ENCODE results near the gene KSR1. TPM values are rescaled to one million over a fixed set of nuclear protein-coding genes. Genes with fewer than 3 reads are reported as not detected.
A peak's percentile ranks its signal among the peaks of the same experiment; 100 is the strongest.
"Not testable (repeated sequence)": the region's sequence is repeated elsewhere in the genome, so short reads cannot be mapped to it uniquely, and the experiment has no call there.

KSR1 gene
- 10 to 100 TPM; 26.0 to 37.5 (median 35.0) TPM for total RNA-seq

DNA sequence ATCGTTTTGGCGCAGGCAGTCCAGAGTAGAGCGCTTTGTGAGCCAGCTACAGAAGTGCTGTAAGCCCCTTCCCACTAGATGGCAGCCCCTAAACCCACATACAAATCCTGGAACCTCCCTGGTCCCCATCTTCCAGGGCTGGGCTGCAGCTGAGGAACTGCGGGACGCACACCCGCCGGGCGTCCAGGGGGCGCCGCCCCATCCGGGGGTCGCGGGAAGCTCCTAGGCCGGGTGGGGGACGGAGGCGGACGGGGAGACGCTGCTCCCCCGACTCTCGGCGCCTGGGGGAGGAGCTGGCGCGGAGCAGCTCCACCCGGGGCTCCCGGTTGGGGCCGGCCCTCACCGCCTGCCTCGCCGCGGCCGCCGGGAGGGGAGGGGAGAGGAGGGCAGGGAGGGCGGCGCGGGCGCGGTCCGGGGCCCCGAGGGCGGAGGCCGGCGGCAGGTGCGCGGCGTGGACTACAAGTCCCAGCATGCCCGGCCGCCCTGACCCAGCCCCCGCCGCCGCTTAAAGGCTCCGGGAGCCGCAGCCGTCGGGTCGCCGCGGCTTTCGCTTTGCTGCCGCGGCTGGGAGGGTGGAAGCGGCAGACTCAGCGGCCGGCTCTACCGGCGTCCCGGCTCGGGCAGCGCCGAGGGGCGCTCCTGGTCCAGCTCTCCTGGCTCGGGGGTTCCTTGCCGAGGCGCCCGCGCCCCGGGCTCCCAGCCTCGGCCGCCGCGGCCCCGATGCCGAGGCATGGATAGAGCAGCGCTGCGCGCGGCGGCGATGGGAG is at the start of gene KSR1:
Gene KSR1, plus strand, starts transcription at position 535 of the 767 bp plus-strand sequence. Its CDS starts 196 bp downstream, at position 731.
- peak within 1 kb of the TSS; percentile 88 for H3K4me3 ChIP-seq (ENCODE audit: low read depth, poor library complexity, severe bottlenecking)
- TF ChIP-seq, protein P1, sequence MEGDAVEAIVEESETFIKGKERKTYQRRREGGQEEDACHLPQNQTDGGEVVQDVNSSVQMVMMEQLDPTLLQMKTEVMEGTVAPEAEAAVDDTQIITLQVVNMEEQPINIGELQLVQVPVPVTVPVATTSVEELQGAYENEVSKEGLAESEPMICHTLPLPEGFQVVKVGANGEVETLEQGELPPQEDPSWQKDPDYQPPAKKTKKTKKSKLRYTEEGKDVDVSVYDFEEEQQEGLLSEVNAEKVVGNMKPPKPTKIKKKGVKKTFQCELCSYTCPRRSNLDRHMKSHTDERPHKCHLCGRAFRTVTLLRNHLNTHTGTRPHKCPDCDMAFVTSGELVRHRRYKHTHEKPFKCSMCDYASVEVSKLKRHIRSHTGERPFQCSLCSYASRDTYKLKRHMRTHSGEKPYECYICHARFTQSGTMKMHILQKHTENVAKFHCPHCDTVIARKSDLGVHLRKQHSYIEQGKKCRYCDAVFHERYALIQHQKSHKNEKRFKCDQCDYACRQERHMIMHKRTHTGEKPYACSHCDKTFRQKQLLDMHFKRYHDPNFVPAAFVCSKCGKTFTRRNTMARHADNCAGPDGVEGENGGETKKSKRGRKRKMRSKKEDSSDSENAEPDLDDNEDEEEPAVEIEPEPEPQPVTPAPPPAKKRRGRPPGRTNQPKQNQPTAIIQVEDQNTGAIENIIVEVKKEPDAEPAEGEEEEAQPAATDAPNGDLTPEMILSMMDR (IDR thresholded peaks at IDR 0.05), result no peak
- TF ChIP-seq POLR2A (IDR thresholded peaks at IDR 0.05), result no peak
- intact Hi-C loops (cut with DNase I; ENCODE audit: low total_unique reads), result no loop called here
- peak; percentile 62 to 96 for DNase-seq (ENCODE audit: low spot score in 2 of 2)
- 0 to 1% methylated on average over 17 to 39 of the region's 88 CpGs for WGBS, 2 donors

DNA sequence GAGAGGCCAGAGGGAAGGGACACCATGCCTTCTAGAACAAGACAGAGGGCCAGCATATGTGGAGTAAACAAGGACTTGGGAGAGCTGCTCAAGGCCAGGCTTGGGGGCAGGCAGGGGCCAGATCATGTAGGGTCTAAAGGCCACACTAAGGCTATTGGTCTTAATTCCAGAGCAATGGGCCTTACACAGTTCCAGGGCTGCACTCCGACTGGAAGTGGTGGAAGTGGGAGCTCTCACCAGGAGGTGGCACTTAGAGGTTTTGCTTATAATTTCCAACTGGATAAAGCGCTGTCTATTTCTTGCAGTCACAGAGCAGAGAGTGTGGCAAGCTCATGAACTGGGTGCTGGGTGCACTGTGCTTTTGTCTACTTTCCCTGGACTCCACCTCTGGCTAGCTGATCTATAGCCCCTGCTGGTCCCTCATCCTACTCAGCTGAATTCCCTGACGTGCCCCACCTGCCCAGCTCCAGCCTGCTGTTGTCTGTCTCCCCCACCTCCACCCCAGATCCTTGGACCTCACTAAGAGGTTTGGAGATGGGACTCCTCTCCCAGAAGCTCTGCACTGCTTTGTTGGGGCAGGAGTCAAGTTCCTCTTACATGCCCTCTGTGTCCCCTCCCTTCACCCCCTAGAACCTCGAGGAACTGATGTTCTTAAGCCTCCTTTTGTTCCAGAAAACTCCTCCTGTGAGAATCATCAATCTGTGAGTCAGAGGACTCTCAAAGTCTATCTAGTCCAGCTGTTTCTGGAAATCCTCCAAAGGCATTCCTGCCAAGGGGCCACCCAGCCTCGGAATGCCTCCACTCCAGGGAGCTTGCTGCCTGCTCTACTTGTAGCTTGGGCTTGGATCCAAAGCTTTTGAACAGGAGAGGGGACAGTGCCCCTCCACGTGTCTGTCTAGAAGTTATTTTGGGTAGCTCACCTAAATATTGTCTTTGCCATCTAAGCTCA is 48.1 kb upstream of the KSR1 start:
- no peak overlapping the region for H3K4me3 ChIP-seq (ENCODE audit: low read depth, poor library complexity, severe bottlenecking)
- TF ChIP-seq POLR2A (IDR thresholded peaks at IDR 0.05), result no peak
- TF ChIP-seq, protein P1 (IDR thresholded peaks at IDR 0.05), result no peak
- intact Hi-C loops (cut with DNase I; ENCODE audit: low total_unique reads), result no loop called here
- peak in 1 of 2 donors; percentile 78 for DNase-seq (ENCODE audit: low spot score in 2 of 2)
- whole genome bisulfite sequencing, 2 donors, result 36 to 40% methylated on average over 6 of the region's 6 CpGs

DNA sequence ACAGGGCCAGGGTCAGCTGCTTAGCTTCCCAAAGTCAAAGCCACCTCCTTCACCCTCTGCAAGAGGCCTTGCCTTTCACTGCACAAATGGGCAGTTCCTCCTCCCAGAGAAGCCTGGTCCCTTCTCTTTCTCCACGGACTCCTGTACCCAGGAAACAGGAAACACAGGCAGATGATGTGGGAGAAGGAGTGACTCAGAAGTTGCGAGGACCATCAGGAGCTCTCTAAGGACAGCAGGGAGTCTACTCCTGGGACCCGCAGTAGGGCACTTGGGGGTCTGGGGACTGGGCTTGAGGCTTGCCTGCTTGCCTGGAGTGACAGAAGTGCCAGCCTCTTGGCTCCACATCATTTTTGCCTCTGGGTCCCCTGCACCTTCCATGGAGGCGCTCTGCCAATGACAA is 47.4 kb upstream of the KSR1 start:
- intact Hi-C loops (cut with DNase I; ENCODE audit: low total_unique reads), result no loop called here
- no peak for TF ChIP-seq POLR2A (IDR thresholded peaks at IDR 0.05)
- TF ChIP-seq, protein P1 (IDR thresholded peaks at IDR 0.05), result no peak
- DNase-seq (ENCODE audit: low spot score in 2 of 2), result peak in 1 of 2 donors; percentile 71
- 55 to 65% methylated on average over 4 of the region's 4 CpGs for WGBS, 2 donors
- no peak overlapping the region for H3K4me3 ChIP-seq (ENCODE audit: low read depth, poor library complexity, severe bottlenecking)

DNA sequence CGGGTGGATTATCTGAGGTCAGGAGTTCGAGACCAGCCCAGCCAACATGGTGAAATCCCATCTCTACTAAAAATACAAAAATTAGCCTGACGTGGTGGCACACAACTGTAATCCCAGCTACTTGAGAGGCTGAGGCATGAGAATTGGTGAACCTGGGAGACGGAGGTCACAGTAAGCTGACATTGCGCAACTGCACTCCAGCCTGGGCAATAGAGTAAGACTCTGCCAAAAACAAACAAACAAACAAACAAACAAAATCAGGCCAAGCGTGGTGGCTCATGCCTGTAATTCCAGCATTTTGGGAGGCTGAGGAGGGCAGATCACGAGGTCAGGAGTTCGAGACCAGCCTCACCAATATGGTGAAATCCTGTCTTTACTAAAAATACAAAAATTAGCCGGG is 44.1 kb upstream of the KSR1 start:
- peak in 1 of 2 donors; percentile 37 for DNase-seq (ENCODE audit: low spot score in 2 of 2)
- H3K4me3 ChIP-seq (ENCODE audit: low read depth, poor library complexity, severe bottlenecking); intact Hi-C loops (cut with DNase I; ENCODE audit: low total_unique reads): not testable (repeated sequence)
- 85 to 88% methylated on average over 9 of the region's 9 CpGs for WGBS, 2 donors

DNA sequence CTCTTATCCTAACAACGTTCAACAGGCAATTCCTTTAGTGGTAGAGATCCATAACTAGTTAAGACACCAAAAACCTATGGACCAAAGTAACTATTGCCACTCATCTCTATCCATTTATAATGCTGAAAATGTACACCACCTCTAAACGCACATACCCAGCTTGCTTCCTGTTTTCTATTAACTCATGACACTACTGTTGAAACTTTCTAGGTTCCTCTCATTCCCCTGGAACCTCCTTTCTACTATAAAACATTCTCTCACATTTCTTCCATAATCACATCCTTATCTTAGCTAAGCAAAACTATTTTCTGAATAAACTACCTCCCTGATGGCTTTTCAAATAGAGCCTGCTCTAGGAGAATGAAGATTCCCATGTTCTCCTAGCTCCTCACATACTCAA is 42.9 kb upstream of the KSR1 start:
- 58% methylated on average over 2 of the region's 2 CpGs for WGBS, 2 donors
- intact Hi-C loops (cut with DNase I; ENCODE audit: low total_unique reads), result no loop called here
- DNase-seq (ENCODE audit: low spot score in 2 of 2), result no peak
- TF ChIP-seq, protein P1 (IDR thresholded peaks at IDR 0.05), result no peak
- no peak for TF ChIP-seq POLR2A (IDR thresholded peaks at IDR 0.05)
- no peak overlapping the region for H3K4me3 ChIP-seq (ENCODE audit: low read depth, poor library complexity, severe bottlenecking)

DNA sequence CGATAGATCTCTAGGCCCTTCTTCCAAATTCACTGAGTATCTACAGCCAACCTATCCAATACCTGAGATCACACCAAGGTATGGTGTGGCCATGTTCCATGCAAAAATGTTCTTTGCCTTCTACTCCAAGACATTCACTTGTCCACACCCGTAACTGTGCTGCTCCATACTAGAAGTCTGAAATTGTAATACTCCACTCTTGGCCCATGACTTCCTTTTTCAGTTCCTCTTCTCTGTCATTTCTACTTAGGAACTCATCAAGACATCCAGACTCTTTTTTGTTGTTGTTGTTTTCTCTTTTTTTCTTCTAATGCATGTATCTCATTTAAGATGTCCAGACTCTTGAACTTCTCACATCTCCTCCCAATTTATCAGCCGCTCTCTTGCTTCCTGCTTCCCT is 42.5 kb upstream of the KSR1 start:
- 80 to 90% methylated on average over 3 of the region's 3 CpGs for WGBS, 2 donors
- intact Hi-C loops (cut with DNase I; ENCODE audit: low total_unique reads), result no loop called here
- TF ChIP-seq, protein P1 (IDR thresholded peaks at IDR 0.05), result no peak
- no peak for TF ChIP-seq POLR2A (IDR thresholded peaks at IDR 0.05)
- peak in 1 of 2 donors; percentile 13 for DNase-seq (ENCODE audit: low spot score in 2 of 2)
- H3K4me3 ChIP-seq (ENCODE audit: low read depth, poor library complexity, severe bottlenecking), result no peak overlapping the region
